Measurements from ENCODE around the gene KCTD15.

The KCTD15 gene

GRCh38 chr19:33796164-33796875 lies at the start of gene KCTD15:
KCTD15 (plus strand) TSS chr19:33796870; CDS start chr19:33800455, 3,585 bp downstream.
- peak within 1 kb of the TSS; percentile 78 for H3K4me3 ChIP-seq (ENCODE audit: low read depth, low read length)
- no peak for DNase-seq (ENCODE audit: low read depth)

DNA sequence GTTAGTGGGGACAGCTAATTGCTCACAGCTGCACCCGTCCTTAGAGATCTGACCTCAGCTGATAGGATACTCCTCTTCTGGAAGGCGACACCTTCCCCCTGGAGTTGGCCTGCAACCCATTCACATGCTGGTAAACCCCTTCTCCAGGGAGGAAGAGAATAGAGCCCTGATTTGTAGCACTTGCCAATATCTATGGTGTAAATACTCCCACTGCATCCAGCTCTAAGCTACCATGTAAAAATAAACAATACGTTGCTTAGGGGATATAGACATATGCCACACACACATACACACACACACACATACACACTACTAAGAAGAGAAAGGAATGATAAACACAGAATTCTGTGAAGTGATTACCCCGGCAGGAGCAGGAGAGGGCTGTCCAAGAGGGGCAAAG lies 49.4 kb upstream of the KCTD15 start:
- DNase-seq (ENCODE audit: low read depth), result no peak
- no peak overlapping the region for H3K4me3 ChIP-seq (ENCODE audit: low read depth, low read length)

DNA sequence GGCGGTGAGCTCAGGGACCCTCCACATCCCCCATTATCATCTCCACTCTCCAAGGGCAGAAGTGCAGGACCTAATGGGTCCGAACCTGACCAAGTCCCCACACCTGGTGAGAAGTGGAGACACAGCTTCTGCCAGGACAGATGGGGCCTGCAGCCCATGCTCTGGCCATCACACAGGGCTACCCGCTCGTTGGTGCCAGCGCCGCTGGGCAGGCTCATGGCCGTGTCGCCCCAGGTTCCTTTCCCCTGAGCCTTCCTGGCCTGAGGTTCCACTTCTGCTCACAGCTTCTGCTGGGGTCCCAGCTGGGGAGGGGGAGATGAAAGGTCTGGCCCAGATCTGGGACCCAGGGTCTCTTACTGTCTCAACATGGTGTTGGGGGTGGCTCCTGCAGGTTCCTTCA lies 48.4 kb upstream of the KCTD15 start:
- no peak for DNase-seq (ENCODE audit: low read depth)
- H3K4me3 ChIP-seq (ENCODE audit: low read depth, low read length), result no peak overlapping the region

DNA sequence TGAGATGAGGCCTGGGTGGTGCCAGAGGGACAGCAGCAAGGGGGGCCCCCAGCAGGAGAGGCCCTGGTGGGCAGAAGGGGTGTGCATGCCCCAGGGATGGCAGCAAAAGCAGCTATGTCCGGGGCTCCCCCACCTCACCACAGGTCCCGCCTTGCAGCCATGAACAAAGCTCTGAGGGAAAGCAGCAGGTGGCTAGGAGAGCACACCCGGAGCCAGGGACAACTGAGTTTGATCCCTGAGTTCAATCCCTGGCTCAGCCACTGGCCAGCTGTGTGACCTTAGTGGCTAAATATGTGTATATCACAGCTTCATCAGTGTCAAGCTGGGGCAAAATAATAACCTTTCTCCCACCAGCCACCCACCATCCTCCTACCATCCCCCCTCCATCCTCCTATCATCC lies 47.7 kb upstream of the KCTD15 start:
- no peak for DNase-seq (ENCODE audit: low read depth)

DNA sequence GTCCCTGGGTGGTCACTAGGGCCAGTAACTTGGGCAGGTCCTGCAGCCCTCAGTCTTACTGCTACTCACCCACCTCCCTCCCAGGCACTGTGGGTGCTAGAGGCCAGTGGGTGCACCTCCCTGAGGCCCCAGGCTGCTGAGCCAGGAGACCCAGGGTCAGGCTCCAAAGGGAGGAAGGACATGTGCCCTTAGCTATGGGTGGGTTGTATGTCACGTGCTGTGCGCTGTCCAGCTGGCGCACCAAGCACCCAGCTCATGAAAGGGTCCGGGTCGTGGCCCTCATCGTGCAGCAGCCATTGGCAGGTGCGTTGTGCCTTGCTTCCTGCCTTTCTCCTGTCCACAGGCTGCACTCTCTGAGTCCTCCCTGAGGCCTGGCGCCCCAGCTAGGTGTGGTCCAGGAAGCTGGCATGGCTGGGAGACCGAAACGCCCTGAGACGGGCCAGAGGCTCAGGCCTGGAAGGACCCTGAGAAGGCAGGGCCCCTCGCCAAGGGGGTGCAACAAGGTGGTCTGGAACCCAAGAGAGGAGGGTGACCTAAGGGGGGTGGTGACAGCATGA lies 47.0 kb upstream of the KCTD15 start:
- H3K4me3 ChIP-seq (ENCODE audit: low read depth, low read length), result no peak overlapping the region
- DNase-seq (ENCODE audit: low read depth), result no peak

More for the DNA sequence above, 47.7 kb upstream of the KCTD15 start:
- H3K4me3 ChIP-seq (ENCODE audit: low read depth, low read length), result no peak overlapping the region

- no peak overlapping the region for H3K4me3 ChIP-seq (ENCODE audit: low read depth, low read length)
- DNase-seq (ENCODE audit: low read depth), result no peak
These were observed 45.9 kb upstream of the KCTD15 start for GRCh38 chr19:33750587-33751435.

GRCh38 chr19:33751436-33751770 lies 45.3 kb upstream of the KCTD15 start:
- no peak for DNase-seq (ENCODE audit: low read depth)
- H3K4me3 ChIP-seq (ENCODE audit: low read depth, low read length), result no peak overlapping the region

GRCh38 chr19:33752018-33752800 lies 44.5 kb upstream of the KCTD15 start:
- no peak overlapping the region for H3K4me3 ChIP-seq (ENCODE audit: low read depth, low read length)
- no peak for DNase-seq (ENCODE audit: low read depth)

DNA sequence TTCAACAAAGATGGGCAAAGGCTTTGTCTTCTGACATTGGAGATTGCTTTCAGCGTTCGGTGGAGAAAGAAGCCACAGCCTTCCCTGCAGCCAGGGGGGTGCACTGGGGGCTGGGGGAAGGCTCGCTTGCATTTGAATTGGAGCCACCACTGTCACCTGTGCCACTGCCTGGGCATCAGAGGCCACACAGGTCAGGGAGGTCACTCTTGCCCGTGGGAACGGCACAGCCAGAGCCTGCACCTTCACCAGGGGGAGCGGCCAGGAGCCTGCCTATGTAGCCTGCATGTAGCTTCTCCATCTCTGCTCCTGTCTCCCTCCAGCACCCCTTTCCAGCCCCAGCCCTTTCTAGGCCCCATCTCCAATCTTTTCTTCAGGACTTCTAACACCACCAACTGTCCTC lies 43.7 kb upstream of the KCTD15 start:
- no peak overlapping the region for H3K4me3 ChIP-seq (ENCODE audit: low read depth, low read length)
- DNase-seq (ENCODE audit: low read depth), result no peak

DNA sequence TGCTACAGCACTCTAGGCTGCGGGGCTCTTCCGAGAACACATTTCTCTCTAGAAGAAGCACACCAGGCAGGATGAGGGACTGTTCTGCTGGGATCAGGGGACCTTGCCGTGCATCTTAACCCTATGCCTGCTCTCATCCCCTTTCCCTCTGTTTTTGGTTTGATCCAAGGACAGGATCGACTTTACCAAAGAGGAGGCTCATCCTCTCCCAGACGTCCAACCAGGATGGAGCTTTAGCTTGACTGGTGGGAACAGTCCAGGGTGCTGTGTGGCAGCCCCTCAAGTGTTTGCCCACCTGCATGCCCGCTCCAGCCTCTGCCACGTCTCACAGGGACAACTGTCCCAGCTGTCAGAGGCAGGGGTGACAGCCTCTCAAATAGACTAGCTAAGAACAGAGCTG lies 42.3 kb upstream of the KCTD15 start:
- no peak overlapping the region for H3K4me3 ChIP-seq (ENCODE audit: low read depth, low read length)
- DNase-seq (ENCODE audit: low read depth), result no peak

DNA sequence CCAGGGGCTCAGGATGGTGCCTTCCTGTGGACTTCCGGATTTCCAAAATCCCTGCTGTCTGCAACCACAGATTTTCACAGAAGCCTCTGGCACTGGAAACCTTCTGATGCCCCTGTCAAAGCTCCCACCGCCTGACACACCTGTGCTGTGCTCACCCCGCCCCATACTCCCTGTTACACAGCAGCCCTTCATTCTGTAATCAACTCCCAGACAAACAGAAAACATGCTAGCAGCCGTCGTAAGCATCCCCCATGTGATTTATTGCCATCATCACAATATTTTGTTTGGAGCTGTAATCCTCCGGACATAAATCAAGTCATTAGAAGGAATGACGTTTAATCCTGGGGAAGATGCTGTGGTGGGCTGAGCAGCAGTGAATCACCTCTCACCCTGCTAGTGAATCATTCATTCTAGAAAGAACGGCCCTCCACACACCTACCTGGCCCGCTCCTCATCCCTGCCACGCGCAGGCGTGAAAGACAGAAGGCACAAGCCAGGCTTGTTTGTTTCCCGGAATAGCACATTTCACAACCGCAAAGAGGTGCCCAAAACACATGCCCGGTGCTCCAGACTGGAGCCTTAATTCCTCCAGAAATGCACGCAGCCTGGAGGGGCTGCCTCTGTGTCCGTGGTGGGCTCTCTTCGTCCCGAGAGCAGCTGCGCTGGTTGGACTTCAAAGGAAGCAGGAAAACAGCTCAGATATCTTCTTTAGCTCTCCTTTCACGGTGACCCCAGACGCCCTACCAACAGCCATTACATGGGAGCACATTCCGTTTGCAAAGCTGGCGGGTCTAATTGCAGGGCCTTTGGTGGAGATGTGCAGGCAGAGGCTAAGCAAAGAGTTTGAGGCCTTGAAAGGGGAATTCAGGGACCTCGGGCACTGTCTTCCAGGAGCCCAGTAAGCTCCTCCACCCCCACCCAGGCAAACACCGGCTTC lies 41.3 kb upstream of the KCTD15 start:
- DNase-seq (ENCODE audit: low read depth), result no peak
- H3K4me3 ChIP-seq (ENCODE audit: low read depth, low read length), result no peak overlapping the region

GRCh38 chr19:33756177-33756576 lies 40.5 kb upstream of the KCTD15 start:
- no peak for DNase-seq (ENCODE audit: low read depth)
- H3K4me3 ChIP-seq (ENCODE audit: low read depth, low read length), result no peak overlapping the region

- no peak overlapping the region for H3K4me3 ChIP-seq (ENCODE audit: low read depth, low read length)
- DNase-seq (ENCODE audit: low read depth), result no peak
These were observed 38.1 kb upstream of the KCTD15 start for GRCh38 chr19:33758541-33759013.

- no peak for DNase-seq (ENCODE audit: low read depth)
- no peak overlapping the region for H3K4me3 ChIP-seq (ENCODE audit: low read depth, low read length)
These were observed 37.3 kb upstream of the KCTD15 start for GRCh38 chr19:33759356-33759755.

- no peak overlapping the region for H3K4me3 ChIP-seq (ENCODE audit: low read depth, low read length)
- no peak for DNase-seq (ENCODE audit: low read depth)
These were observed 32.9 kb upstream of the KCTD15 start for GRCh38 chr19:33763633-33764371.

- no peak overlapping the region for H3K4me3 ChIP-seq (ENCODE audit: low read depth, low read length)
- DNase-seq (ENCODE audit: low read depth), result no peak
These were observed 30.0 kb upstream of the KCTD15 start for GRCh38 chr19:33766623-33767022.

DNA sequence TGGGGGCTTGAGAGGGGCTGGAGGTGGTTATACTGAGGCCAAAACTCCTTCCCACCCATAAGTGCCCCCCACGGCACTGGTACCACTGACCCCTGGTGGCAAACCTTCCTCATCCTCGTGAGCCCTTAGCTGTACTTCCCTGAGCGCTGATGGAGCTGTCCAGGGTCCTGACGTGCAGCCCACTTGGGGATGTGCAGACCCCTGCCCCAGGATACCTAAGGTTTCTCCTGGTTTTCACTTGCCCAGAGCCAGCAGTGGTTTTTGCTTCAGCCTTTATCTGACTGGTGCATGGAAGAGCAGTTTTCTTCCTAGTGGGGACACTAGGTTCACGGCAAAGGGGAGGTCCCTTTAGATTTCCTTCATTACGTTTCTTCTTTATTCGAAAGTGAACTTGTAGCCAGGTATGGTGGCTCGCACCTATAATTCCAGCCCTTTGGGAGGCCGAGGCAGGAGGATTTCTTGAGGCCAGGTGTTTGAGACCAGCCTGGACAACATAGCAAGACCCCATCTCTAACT lies 28.7 kb upstream of the KCTD15 start:
- H3K4me3 ChIP-seq (ENCODE audit: low read depth, low read length), result no peak overlapping the region
- no peak for DNase-seq (ENCODE audit: low read depth)

DNA sequence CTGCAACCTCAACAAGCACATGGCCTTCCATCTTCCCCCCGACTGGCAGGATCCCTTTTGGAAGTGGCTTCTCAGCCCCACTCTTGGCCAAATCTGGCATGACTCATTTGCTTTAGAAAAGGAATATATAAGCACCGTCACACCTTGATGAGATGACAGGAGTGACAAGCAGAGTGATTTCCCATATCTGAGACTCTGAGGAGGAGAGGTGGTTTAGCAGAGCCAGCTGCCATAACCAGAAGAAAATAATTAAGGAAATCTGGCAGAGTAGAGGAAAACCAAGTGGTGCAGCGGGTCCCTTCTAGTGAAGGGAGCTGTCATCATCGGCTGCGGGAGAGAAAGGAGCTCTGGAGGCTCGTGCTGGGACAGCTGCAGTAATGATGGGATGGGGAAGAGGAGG lies 27.5 kb upstream of the KCTD15 start:
- H3K4me3 ChIP-seq (ENCODE audit: low read depth, low read length), result no peak overlapping the region
- DNase-seq (ENCODE audit: low read depth), result no peak

Measured in skeletal muscle cell (primary cell).